ENCODE data around the gene MB21D2.
"Not testable (repeated sequence)": the region's sequence is repeated elsewhere in the genome, so short reads cannot be mapped to it uniquely, and the experiment has no call there.

MB21D2 gene

DNA sequence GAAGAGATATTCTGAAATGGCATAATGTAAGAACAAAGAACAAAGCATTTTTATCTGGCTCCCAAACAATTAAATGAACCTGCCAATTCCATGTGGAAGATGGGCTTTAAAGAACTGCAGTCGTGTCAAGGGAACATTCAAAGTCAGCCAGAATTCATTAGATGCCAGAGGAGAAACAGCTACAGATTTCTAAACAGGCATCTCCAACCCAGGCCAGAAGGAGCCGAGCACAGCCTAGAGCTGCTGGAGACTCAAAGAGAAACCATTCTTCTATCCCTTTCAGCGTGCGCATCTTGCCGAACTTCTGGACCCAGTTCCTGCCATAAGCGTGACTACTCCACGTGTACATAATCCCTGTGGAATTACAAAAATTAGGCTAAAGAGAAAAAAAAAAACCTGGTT, 60.4 kb downstream of the MB21D2 start:
- Histone ChIP-seq H3K36me3 (ENCODE audit: insufficient read depth, low read length) (no peaks in the 10 kb centered on the region), H3K27ac (ENCODE audit: low read depth, low read length) (no peak overlapping the region), H3K4me3 (ENCODE audit: low read length) (no peak overlapping the region), H3K27me3 (ENCODE audit: insufficient read depth, low read length) (no peaks in the 10 kb centered on the region), H3K9me3 (ENCODE audit: insufficient read depth, low read depth, low read length) (no peaks in the 10 kb centered on the region; the same call in 1 of the 2 replicates), H3K9ac (ENCODE audit: low read depth, low read length) (no peak overlapping the region), H3K4me1 (ENCODE audit: insufficient read depth, low read length) (peaks cover 17% of the 10 kb centered on the region)
- WGBS, result 93% methylated on average over 7 of the region's 7 CpGs

DNA sequence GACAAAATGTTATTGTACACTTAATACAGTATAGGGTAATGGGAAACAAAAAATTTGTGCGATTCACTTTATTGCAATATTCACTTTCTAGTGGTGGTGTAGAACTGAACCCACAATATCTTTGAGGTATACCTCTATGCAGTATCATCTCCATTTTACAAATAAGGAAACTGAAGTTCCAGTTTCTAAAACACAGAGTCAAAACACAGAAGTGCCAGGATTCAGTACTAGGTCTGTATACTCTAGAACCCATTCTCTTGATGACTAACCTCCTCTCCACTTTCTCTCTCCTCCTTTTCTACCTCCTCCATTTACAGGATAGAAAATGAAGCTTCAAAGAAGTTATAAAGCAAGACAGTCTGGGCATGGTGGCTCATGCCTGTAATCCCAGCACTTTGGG, 62.2 kb downstream of the MB21D2 start:
- no CpG with 5 or more reads among the region's 1 CpG for WGBS
- H3K36me3 ChIP-seq (ENCODE audit: insufficient read depth, low read length), result no peaks in the 10 kb centered on the region
- no peak overlapping the region for H3K27ac ChIP-seq (ENCODE audit: low read depth, low read length)
- H3K4me3 ChIP-seq (ENCODE audit: low read length), result no peak overlapping the region
- H3K27me3 ChIP-seq (ENCODE audit: insufficient read depth, low read length), result no peaks in the 10 kb centered on the region
- H3K4me1 ChIP-seq (ENCODE audit: insufficient read depth, low read length), result peaks cover 17% of the 10 kb centered on the region
- H3K9ac ChIP-seq (ENCODE audit: low read depth, low read length), result no peak overlapping the region
- no peaks in the 10 kb centered on the region; the same call in 1 of the 2 replicates for H3K9me3 ChIP-seq (ENCODE audit: insufficient read depth, low read depth, low read length)

DNA sequence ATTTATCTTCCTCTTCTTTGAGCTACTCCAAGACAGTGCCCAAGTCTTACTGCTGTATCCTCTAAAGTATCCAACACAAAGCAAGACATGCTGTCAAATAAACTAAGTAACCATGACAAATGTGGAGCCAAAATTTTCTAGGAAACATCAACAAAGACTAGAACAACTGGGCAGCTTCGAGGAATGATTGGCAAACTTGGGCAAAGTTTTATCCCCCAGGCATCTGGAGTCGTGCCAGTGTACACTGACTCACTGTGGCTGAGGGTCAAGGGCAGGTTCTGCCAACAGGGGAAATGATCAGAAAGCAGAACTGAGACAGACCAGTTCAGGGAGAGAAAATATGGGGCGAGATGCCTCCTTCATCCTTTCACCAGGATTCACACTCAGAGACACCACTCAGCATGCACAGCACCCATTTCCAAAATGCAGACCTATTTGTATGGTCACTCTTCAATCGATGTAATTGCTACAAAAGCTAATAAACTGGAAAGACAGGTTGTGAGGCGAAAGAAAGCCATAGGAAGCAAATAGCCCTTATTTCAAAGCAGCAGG, 65.8 kb downstream of the MB21D2 start:
- Histone ChIP-seq H3K4me3 (ENCODE audit: low read length) (no peak overlapping the region), H3K4me1 (ENCODE audit: insufficient read depth, low read length) (peaks cover 9% of the 10 kb centered on the region; the same call in 1 of the 2 replicates), H3K27me3 (ENCODE audit: insufficient read depth, low read length) (no peaks in the 10 kb centered on the region), H3K9me3 (ENCODE audit: insufficient read depth, low read depth, low read length) (no peaks in the 10 kb centered on the region; the same call in 1 of the 2 replicates), H3K9ac (ENCODE audit: low read depth, low read length) (no peak overlapping the region), H3K27ac (ENCODE audit: low read depth, low read length) (no peak overlapping the region), H3K36me3 (ENCODE audit: insufficient read depth, low read length) (no peaks in the 10 kb centered on the region)
- WGBS, result 94% methylated on average over 5 of the region's 5 CpGs

DNA sequence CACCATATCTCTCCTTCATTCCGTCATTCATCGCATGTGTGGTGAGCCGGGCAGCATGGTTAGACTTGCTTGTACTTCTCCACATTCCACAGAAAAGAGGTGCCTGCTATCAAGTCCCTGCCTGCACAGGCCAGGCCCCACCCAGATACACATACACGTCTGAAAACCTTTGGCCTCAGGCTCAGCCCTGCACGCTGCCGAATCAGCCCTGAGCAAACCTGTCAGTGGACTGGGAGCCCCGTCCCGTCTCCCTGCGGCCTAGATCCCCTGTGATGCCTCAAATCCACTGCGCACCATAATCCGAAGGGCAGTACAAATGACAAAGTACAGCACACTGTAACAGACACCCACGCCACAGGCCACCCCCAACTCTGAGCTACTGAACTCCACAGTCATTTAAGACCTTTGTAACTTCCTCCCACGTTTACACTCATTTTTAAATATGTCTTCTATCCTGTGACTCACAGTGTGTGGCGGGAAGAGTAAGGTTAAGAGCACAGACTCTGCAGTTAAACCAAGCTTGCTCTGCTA, 67.1 kb downstream of the MB21D2 start:
- Histone ChIP-seq H3K9ac (ENCODE audit: low read depth, low read length) (no peak overlapping the region), H3K36me3 (ENCODE audit: insufficient read depth, low read length) (no peaks in the 10 kb centered on the region), H3K4me3 (ENCODE audit: low read length) (no peak overlapping the region), H3K27me3 (ENCODE audit: insufficient read depth, low read length) (no peaks in the 10 kb centered on the region), H3K27ac (ENCODE audit: low read depth, low read length) (no peak overlapping the region), H3K4me1 (ENCODE audit: insufficient read depth, low read length) (peaks cover 9% of the 10 kb centered on the region; the same call in 1 of the 2 replicates), H3K9me3 (ENCODE audit: insufficient read depth, low read depth, low read length) (no peaks in the 10 kb centered on the region; the same call in 1 of the 2 replicates)
- WGBS, result 92% methylated on average over 14 of the region's 14 CpGs

DNA sequence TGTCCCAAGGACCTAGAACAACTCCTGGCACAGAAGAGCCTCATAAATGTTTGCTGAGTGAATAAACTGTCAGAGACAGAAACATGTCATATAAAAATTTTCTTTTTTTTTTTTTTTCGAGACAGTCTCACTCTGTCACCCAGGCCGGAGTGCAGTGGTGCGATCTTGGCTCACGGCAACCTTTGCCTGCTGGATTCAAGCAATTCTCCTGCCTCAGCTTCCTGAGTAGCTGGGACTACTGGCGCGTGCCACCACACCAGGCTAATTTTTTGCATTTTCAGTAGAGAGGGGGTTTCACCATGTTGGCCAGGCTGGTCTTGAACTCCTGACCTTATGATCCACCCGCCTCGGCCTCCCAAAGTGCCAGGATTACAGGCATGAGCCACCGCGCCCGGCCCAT, 67.8 kb downstream of the MB21D2 start:
- 96% methylated on average over 11 of the region's 11 CpGs for WGBS
- H3K9ac ChIP-seq (ENCODE audit: low read depth, low read length); H3K4me3 ChIP-seq (ENCODE audit: low read length); H3K27ac ChIP-seq (ENCODE audit: low read depth, low read length); H3K27me3 ChIP-seq (ENCODE audit: insufficient read depth, low read length); H3K9me3 ChIP-seq (ENCODE audit: insufficient read depth, low read depth, low read length); H3K36me3 ChIP-seq (ENCODE audit: insufficient read depth, low read length): not testable (repeated sequence)
- peaks cover 15% of the 10 kb centered on the region; the same call in 1 of the 2 replicates for H3K4me1 ChIP-seq (ENCODE audit: insufficient read depth, low read length)

DNA sequence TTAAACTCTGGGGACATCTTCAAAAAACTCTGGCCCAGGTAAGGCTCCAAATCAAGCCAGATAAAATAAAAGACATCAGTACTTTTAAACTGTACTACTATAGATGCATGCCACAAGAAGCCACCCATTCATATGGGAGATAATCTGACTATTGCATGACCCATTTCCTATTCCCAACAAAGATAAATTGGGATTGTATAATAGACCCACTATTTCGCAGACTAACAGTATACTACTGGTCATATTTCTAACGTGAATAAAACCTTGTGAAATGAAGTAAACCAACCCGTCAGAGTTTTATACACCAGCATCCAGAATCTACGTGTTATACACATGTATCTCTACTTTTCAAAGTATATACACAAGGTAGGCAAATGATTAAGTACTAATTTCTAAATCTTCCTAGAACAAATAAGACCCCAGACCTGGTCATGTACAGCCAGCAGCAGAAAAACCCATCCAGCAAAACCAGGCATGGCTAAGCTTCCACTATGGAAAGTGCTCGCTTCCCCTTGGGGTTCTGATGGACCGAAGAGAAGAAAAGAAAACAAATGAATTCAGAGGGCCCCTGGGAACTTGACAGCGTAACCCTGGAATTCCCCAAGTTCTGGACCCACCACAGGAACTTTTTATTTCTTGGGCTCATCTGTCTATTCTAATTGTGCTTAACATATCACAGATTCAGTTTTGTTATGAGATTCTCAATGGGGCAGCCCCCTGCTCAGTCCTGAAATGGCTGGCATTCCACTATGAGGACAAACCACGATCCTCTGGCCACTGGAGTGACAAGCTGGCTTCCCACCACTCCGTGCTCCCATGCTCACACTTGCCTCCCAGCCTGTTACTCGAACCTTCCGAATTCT, 69.1 kb downstream of the MB21D2 start:
- Histone ChIP-seq H3K27me3 (ENCODE audit: insufficient read depth, low read length) (no peaks in the 10 kb centered on the region), H3K4me1 (ENCODE audit: insufficient read depth, low read length) (peaks cover 16% of the 10 kb centered on the region; the same call in 1 of the 2 replicates), H3K27ac (ENCODE audit: low read depth, low read length) (no peak overlapping the region), H3K4me3 (ENCODE audit: low read length) (no peak overlapping the region), H3K36me3 (ENCODE audit: insufficient read depth, low read length) (no peaks in the 10 kb centered on the region), H3K9ac (ENCODE audit: low read depth, low read length) (no peak overlapping the region), H3K9me3 (ENCODE audit: insufficient read depth, low read depth, low read length) (no peaks in the 10 kb centered on the region)
- 95% methylated on average over 11 of the region's 11 CpGs for WGBS

DNA sequence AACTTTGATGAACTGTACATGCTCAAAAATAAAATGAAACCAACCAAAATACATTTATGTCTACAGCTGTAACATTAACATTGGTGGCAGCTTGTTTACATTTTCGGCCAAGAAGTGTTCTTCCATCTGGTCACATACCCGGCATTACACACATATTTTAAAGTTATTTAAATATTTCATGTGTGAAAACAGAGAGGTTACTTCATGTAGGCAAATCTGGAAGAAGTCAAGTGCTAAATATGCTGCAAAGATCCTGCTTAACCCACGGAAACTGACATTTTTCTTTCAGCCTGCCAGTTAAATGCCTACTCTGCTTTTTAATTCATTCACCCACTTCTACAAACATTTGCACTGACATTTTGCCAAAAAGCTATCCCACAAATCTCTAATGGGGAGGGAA, 69.7 kb downstream of the MB21D2 start:
- Histone ChIP-seq H3K27ac (ENCODE audit: low read depth, low read length) (no peak overlapping the region), H3K4me3 (ENCODE audit: low read length) (no peak overlapping the region), H3K9ac (ENCODE audit: low read depth, low read length) (no peak overlapping the region), H3K9me3 (ENCODE audit: insufficient read depth, low read depth, low read length) (no peaks in the 10 kb centered on the region), H3K4me1 (ENCODE audit: insufficient read depth, low read length) (peaks cover 14% of the 10 kb centered on the region; the same call in 1 of the 2 replicates), H3K27me3 (ENCODE audit: insufficient read depth, low read length) (no peaks in the 10 kb centered on the region), H3K36me3 (ENCODE audit: insufficient read depth, low read length) (no peaks in the 10 kb centered on the region)
- 90% methylated on average over 2 of the region's 3 CpGs for WGBS

DNA sequence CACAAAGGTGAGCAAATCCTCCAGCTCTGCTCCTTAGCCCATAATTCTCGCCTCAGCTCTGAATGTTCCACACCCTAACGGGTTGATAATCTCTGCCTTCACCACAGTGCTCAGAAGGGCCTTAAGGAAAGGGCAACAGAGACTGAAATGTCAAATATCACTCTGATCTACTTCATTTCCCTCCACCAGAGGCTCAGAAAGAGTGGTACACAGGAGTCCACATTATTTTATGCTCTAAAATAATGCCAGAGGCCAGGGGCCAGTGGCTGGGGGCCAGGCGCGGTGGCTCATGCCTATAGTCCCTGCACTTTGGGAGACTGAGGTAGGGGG, 72.2 kb downstream of the MB21D2 start:
- no peak overlapping the region for H3K9ac ChIP-seq (ENCODE audit: low read depth, low read length)
- H3K4me1 ChIP-seq (ENCODE audit: insufficient read depth, low read length), result peaks cover 16% of the 10 kb centered on the region; the same call in 1 of the 2 replicates
- H3K27me3 ChIP-seq (ENCODE audit: insufficient read depth, low read length), result no peaks in the 10 kb centered on the region
- no peaks in the 10 kb centered on the region for H3K36me3 ChIP-seq (ENCODE audit: insufficient read depth, low read length)
- 99% methylated on average over 4 of the region's 4 CpGs for WGBS
- H3K4me3 ChIP-seq (ENCODE audit: low read length), result no peak overlapping the region
- H3K9me3 ChIP-seq (ENCODE audit: insufficient read depth, low read depth, low read length), result no peaks in the 10 kb centered on the region
- H3K27ac ChIP-seq (ENCODE audit: low read depth, low read length), result no peak overlapping the region

DNA sequence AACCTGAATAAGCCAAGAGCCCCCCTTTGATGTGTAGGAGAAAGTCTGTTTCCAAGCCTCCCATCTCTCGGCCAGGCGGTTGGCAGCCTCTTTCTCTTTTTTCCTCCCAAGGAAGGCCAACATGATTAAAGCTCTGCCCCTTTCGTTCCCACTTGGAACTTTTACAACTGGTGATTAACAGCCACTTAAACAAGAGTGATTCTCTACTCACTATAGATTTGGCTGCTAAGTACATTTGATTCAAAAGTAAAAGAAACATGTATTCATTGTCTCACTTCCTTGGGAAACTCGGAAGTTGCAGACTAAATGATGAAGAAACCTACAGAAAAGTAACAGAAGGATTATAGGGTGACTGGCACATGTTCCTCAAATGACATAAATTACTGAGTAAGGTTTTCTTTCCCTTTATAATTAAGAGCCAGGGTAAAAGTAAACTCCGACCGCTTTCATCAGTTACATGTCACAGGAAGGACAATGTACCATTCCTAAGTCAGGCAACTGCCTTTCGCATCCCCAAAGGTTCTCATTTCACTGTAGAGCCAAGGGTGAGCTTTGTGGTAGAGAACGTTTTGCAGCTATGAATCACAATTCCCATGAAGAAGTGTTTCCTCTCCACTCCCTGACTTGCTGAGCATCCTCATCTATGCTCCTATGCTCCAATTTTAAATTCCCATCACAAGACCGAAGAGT, 72.7 kb downstream of the MB21D2 start:
- peaks cover 18% of the 10 kb centered on the region for H3K4me1 ChIP-seq (ENCODE audit: insufficient read depth, low read length)
- H3K36me3 ChIP-seq (ENCODE audit: insufficient read depth, low read length), result no peaks in the 10 kb centered on the region
- H3K27ac ChIP-seq (ENCODE audit: low read depth, low read length), result no peak overlapping the region
- 87% methylated on average over 8 of the region's 9 CpGs for WGBS
- H3K27me3 ChIP-seq (ENCODE audit: insufficient read depth, low read length), result no peaks in the 10 kb centered on the region
- no peak overlapping the region for H3K4me3 ChIP-seq (ENCODE audit: low read length)
- H3K9ac ChIP-seq (ENCODE audit: low read depth, low read length), result no peak overlapping the region
- no peaks in the 10 kb centered on the region for H3K9me3 ChIP-seq (ENCODE audit: insufficient read depth, low read depth, low read length)

DNA sequence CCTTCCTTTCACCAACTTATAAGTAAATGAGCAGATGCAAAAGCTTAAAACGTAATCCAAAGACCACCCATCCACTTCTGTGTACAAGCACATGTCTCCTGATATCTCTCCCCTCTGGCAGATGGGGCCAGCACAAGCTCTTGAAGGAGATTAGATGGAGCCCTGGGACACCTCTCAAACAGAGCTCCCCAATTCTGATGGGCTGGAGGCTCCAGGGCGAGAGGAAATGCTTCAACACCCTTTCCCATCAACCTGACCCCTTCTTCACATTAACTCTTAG, 73.2 kb downstream of the MB21D2 start:
- Histone ChIP-seq H3K27ac (ENCODE audit: low read depth, low read length) (no peak overlapping the region), H3K9me3 (ENCODE audit: insufficient read depth, low read depth, low read length) (no peaks in the 10 kb centered on the region), H3K27me3 (ENCODE audit: insufficient read depth, low read length) (no peaks in the 10 kb centered on the region), H3K9ac (ENCODE audit: low read depth, low read length) (no peak overlapping the region), H3K4me3 (ENCODE audit: low read length) (no peak overlapping the region), H3K4me1 (ENCODE audit: insufficient read depth, low read length) (peaks cover 23% of the 10 kb centered on the region), H3K36me3 (ENCODE audit: insufficient read depth, low read length) (no peaks in the 10 kb centered on the region)
- WGBS, result 96% methylated on average over 2 of the region's 2 CpGs

DNA sequence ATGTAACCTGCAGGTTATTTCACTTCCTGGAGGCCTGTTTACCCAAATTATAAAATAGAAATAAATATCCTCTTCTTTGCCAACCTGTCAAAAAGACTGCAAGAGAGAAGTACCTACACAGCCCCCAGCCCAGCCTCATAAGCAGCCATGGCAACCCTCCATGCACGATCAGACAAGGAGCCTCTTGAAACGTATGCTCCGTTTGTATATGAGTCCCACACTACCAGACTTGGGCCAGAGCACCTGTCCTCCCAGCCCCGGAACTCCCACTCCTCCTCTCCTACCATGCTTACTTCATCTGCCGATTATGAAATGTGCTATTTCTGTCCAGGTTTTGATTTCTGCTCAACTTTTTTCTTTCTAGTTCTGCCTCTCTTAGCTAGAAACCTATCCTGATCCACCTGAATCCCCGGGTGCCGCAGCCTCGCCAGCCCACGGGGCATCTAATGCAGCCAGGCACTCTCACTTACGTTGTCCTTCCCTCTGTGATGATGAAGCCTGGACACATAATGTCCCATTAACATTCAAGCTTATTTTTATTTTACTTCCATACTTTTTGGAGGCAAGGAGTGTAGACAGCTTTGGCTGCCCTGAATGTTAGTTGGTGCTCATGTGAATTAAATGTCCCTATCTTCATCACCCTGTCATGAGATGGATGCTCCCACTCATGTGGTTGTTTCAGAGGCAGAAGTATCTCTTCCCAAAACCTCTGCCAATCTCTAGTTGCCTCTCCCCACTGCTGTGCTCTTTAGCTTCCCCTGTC, 73.8 kb downstream of the MB21D2 start:
- H3K9me3 ChIP-seq (ENCODE audit: insufficient read depth, low read depth, low read length), result no peaks in the 10 kb centered on the region

More for the DNA sequence above, 73.8 kb downstream of the MB21D2 start:
- Histone ChIP-seq H3K36me3 (ENCODE audit: insufficient read depth, low read length) (no peaks in the 10 kb centered on the region), H3K27ac (ENCODE audit: low read depth, low read length) (no peak overlapping the region), H3K4me3 (ENCODE audit: low read length) (no peak overlapping the region), H3K4me1 (ENCODE audit: insufficient read depth, low read length) (peaks cover 24% of the 10 kb centered on the region), H3K9ac (ENCODE audit: low read depth, low read length) (no peak overlapping the region), H3K27me3 (ENCODE audit: insufficient read depth, low read length) (no peaks in the 10 kb centered on the region)
- 95% methylated on average over 10 of the region's 10 CpGs for WGBS

Measured in HUES64 (cell line).